Measurements from ENCODE around the gene CEP112. TPM values are rescaled to one million over a fixed set of nuclear protein-coding genes. Genes with fewer than 3 reads are reported as not detected.

The CEP112 gene
- total and polyA plus RNA-seq, 8 donors: 8.4 to 11.4 (median 9.8) TPM

- no peak for TF ChIP-seq CTCF (IDR thresholded peaks at IDR 0.05)
- no peak overlapping the region for H3K27ac ChIP-seq
- ATAC-seq: no peak
- intact Hi-C loops (cut with DNase I): no loop called here
- no peaks in the 10 kb centered on the region for H3K4me1 ChIP-seq
- no peak for DNase-seq
- no peak overlapping the region for H3K4me3 ChIP-seq
- no peak for FAIRE-seq
- H3K27me3 ChIP-seq: no peaks in the 10 kb centered on the region
- no peaks in the 10 kb centered on the region for H3K36me3 ChIP-seq
- no peaks in the 10 kb centered on the region for H3K9me3 ChIP-seq
These were observed 384.6 kb downstream of the CEP112 start for GRCh38 chr17:65807361-65807760.

- 90 to 95% methylated on average over 2 of the region's 2 CpGs for WGBS, 2 donors
- ATAC-seq (no peak), FAIRE-seq (no peak), DNase-seq (no peak)
- no peaks in the 10 kb centered on the region for H3K4me1 ChIP-seq
- no peak overlapping the region for H3K27ac ChIP-seq
- intact Hi-C loops (cut with DNase I): no loop called here
- H3K4me3 ChIP-seq: no peak overlapping the region
- H3K27me3 ChIP-seq: no peaks in the 10 kb centered on the region
- H3K36me3 ChIP-seq: no peaks in the 10 kb centered on the region
- TF ChIP-seq CTCF (IDR thresholded peaks at IDR 0.05): no peak
- no peaks in the 10 kb centered on the region for H3K9me3 ChIP-seq
These were observed 390.4 kb downstream of the CEP112 start for GRCh38 chr17:65801513-65801912.

GRCh38 chr17:65800655-65801054 is 391.3 kb downstream of the CEP112 start:
- no peaks in the 10 kb centered on the region for H3K9me3 ChIP-seq
- intact Hi-C loops (cut with DNase I): no loop called here
- H3K4me3 ChIP-seq: no peak overlapping the region
- no peak overlapping the region for H3K27ac ChIP-seq
- H3K36me3 ChIP-seq: no peaks in the 10 kb centered on the region
- TF ChIP-seq CTCF (IDR thresholded peaks at IDR 0.05): no peak
- no peak for DNase-seq
- 97 to 100% methylated on average over 1 of the region's 1 CpG for WGBS, 2 donors
- no peaks in the 10 kb centered on the region for H3K4me1 ChIP-seq
- FAIRE-seq: no peak
- H3K27me3 ChIP-seq: no peaks in the 10 kb centered on the region
- no peak for ATAC-seq

DNA sequence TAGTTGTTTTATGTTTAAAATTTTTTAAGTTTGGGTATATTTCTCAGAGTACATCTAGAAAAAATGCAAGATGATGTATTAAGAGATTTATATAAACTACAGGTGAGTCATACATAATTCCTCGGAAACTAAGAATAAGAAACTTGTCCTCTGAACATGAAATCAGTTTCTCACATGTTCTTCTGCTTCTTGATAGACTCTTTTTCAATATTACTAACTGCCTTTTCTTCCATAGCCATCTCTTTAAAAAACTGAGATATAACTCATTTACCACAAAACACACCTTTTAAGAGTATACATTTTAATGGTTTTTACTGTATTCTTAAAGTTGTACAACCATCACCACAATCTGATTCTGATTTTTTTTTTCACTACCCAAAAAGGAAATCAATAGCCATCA is 392.1 kb downstream of the CEP112 start:
- intact Hi-C loops (cut with DNase I): no loop called here

GRCh38 chr17:65799454-65799853 is 392.5 kb downstream of the CEP112 start:
- no peaks in the 10 kb centered on the region for H3K4me1 ChIP-seq
- no peaks in the 10 kb centered on the region for H3K36me3 ChIP-seq
- FAIRE-seq: no peak
- no peak for ATAC-seq
- no peak overlapping the region for H3K27ac ChIP-seq
- no peak for DNase-seq
- no peaks in the 10 kb centered on the region for H3K9me3 ChIP-seq
- no peak for TF ChIP-seq CTCF (IDR thresholded peaks at IDR 0.05)
- H3K27me3 ChIP-seq: no peaks in the 10 kb centered on the region
- intact Hi-C loops (cut with DNase I): no loop called here
- 94 to 100% methylated on average over 1 of the region's 1 CpG for WGBS, 2 donors
- H3K4me3 ChIP-seq: no peak overlapping the region

More for the DNA sequence above, 392.1 kb downstream of the CEP112 start:
- no peak for TF ChIP-seq CTCF (IDR thresholded peaks at IDR 0.05)
- DNase-seq (no peak), FAIRE-seq (no peak), ATAC-seq (no peak)
- Histone ChIP-seq H3K27me3 (no peaks in the 10 kb centered on the region), H3K4me1 (no peaks in the 10 kb centered on the region), H3K4me3 (no peak overlapping the region), H3K27ac (no peak overlapping the region), H3K36me3 (no peaks in the 10 kb centered on the region), H3K9me3 (no peaks in the 10 kb centered on the region)
- WGBS, 2 donors: 96 to 100% methylated on average over 1 of the region's 1 CpG
